Ovary (tissue), 3 donors: ENCODE results near the gene ADISSP.

ENCODE experiments used
- EP300 ChIP-seq: sonication (generic); formaldehyde crosslinking; IDR thresholded peaks from one replicate; pipeline ENCODE4 v1.6.1; 2017; ENCODE audit warnings: antibody characterized with exemption
- POLR2A ChIP-seq: fragments of 450-650 bp; IDR thresholded peaks from one replicate; pipeline ENCODE4 v1.6.1; 2017; ENCODE audit warnings: antibody characterized with exemption, mild to moderate bottlenecking, moderate library complexity
- TF ChIP-seq, protein P1 (sequence below), 3 donors: fragments of 450-650 bp in 2 of 3; fragments of 200-600 bp in 1 of 3; IDR thresholded peaks; one replicate each; pipeline versions ENCODE4 v1.5.1 to v1.8.0; 2016 to 2022; ENCODE audit warnings: antibody characterized with exemption in 3 of 3, mild to moderate bottlenecking in 1 of 3
- donor health status: DM: no; HTN: no; CAD: no.

DNA sequence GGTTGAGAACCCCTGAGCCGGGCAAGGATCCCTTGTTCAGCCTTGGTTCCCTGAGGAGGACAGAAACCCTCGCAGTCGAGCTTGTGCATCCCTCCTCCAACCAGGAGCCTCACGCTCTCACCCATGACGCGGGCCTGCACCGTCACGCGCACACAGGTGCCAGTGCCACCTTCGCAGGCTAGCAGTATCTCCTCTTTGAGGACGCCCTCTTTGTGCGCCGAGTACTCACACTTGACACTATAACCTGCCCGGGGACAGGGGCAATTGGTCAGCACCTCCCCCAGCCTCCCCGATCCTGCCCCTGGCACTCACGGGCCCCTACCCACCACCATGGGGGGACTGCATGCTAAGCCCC, 13.3 kb downstream of the ADISSP start:
- TF ChIP-seq, protein P1, sequence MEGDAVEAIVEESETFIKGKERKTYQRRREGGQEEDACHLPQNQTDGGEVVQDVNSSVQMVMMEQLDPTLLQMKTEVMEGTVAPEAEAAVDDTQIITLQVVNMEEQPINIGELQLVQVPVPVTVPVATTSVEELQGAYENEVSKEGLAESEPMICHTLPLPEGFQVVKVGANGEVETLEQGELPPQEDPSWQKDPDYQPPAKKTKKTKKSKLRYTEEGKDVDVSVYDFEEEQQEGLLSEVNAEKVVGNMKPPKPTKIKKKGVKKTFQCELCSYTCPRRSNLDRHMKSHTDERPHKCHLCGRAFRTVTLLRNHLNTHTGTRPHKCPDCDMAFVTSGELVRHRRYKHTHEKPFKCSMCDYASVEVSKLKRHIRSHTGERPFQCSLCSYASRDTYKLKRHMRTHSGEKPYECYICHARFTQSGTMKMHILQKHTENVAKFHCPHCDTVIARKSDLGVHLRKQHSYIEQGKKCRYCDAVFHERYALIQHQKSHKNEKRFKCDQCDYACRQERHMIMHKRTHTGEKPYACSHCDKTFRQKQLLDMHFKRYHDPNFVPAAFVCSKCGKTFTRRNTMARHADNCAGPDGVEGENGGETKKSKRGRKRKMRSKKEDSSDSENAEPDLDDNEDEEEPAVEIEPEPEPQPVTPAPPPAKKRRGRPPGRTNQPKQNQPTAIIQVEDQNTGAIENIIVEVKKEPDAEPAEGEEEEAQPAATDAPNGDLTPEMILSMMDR (IDR thresholded peaks at IDR 0.05), result no peak
- no peak for TF ChIP-seq POLR2A
- no peak for TF ChIP-seq EP300
